ENCODE data around the gene PPP1R1C.

Gene PPP1R1C

GRCh38 chr2:182166406-182166805 is 180.8 kb downstream of the PPP1R1C start:
- no peak for TF ChIP-seq ZNF274 (IDR thresholded peaks at IDR 0.05; ENCODE audit: low read depth, low read length)
- no peak overlapping the region for H3K4me3 ChIP-seq (ENCODE audit: low read length)

- TF ChIP-seq ZNF274 (IDR thresholded peaks at IDR 0.05; ENCODE audit: low read depth, low read length) = no peak
These were observed 181.2 kb downstream of the PPP1R1C start for GRCh38 chr2:182166841-182167240.

More at GRCh38 chr2:182166841-182167240, 181.2 kb downstream of the PPP1R1C start:
- no peak overlapping the region for H3K4me3 ChIP-seq (ENCODE audit: low read length)

All from GM08714 (cell line).